EH (cell line): ENCODE measurements around the gene DNAH11.
"Not testable (repeated sequence)": the region's sequence is repeated elsewhere in the genome, so short reads cannot be mapped to it uniquely, and the experiment has no call there.

ENCODE experiments used
- DNase-seq: peaks from one replicate; pipeline ENCODE4 v3.0.0-alpha.2; 2015; ENCODE audit warnings: low read depth

Gene DNAH11, protein sequence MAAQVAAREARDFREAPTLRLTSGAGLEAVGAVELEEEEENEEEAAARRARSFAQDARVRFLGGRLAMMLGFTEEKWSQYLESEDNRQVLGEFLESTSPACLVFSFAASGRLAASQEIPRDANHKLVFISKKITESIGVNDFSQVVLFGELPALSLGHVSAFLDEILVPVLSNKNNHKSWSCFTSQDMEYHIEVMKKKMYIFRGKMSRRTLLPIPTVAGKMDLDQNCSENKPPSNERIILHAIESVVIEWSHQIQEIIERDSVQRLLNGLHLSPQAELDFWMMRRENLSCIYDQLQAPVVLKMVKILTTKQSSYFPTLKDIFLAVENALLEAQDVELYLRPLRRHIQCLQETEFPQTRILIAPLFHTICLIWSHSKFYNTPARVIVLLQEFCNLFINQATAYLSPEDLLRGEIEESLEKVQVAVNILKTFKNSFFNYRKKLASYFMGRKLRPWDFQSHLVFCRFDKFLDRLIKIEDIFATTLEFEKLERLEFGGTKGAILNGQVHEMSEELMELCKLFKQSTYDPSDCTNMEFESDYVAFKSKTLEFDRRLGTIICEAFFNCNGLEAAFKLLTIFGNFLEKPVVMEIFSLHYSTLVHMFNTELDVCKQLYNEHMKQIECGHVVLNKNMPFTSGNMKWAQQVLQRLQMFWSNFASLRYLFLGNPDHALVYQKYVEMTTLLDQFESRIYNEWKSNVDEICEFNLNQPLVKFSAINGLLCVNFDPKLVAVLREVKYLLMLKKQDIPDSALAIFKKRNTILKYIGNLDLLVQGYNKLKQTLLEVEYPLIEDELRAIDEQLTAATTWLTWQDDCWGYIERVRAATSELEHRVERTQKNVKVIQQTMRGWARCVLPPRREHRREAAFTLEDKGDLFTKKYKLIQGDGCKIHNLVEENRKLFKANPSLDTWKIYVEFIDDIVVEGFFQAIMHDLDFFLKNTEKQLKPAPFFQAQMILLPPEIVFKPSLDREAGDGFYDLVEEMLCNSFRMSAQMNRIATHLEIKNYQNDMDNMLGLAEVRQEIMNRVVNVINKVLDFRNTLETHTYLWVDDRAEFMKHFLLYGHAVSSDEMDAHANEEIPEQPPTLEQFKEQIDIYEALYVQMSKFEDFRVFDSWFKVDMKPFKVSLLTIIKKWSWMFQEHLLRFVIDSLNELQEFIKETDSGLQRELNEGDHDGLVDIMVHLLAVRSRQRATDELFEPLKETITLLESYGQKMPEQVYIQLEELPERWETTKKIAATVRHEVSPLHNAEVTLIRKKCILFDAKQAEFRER (N-terminal part only)

DNA sequence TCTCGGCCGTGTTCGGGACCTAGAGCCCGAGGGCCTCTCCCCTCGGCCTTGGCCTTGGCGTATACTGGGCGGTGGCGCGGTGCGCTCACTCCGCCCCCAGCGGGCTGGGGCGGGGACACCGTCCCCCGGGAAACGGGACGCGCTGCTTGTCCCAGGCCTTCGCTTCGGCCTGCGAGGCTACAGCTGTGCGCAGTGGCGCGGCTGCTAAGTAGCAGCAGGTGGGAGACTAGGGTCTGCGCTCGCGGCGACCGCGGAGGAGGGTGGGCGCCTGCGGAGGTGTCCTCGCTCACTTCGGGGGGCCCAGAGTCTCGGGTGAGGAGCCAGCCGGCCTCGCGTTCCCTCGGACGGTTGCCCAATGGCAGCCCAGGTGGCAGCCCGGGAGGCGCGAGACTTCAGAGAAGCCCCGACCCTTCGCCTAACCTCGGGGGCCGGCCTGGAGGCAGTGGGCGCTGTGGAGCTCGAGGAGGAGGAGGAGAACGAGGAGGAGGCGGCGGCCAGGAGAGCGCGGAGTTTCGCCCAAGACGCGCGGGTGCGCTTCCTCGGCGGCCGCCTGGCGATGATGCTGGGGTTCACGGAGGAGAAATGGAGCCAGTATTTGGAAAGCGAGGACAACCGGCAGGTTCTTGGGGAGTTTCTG, at the start of gene DNAH11:
TSS of gene DNAH11 (plus strand) at position 149 of the 637 bp plus-strand sequence. CDS start at position 356, 207 bp downstream.
- DNase-seq, result peak; percentile 54

DNA sequence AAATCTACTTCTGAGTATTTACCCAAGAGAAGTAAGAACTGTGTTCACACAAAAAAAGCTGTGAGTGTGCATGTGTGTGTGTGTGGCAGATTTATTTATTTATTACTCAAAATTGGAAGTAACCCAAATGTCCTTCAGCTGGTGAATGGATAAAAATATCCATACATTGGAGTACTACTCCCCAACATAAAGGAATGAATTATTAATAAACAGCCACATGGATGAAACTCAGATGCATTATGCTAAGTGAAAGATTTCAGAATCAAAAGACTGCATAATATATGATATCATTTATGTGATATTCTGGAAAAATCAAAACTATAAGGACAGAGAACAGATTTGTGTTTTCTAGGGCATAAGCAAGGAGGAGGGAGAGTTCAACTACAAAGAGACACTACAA, 47.1 kb upstream of the DNAH11 start:
- DNase-seq, result no peak

DNA sequence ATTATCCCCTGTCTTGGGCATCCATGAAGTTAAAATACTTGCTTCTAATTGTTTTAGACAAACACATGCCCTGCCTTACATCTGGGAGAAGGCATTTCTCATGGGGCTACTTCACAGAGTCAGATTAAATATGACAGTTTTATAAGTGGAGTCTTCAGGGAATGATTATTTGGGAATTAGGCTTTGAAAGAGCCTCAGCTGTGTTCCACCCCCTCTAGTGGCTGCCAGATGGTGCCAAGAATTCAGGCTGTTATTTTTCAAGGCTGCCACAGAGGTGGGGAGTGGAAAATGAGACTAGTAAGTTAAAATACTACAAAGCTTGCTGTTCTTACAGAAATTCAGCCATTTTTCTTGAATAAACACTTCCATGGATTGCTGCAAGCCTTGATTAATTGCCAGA, 45.8 kb upstream of the DNAH11 start:
- peak; percentile 35 for DNase-seq

DNA sequence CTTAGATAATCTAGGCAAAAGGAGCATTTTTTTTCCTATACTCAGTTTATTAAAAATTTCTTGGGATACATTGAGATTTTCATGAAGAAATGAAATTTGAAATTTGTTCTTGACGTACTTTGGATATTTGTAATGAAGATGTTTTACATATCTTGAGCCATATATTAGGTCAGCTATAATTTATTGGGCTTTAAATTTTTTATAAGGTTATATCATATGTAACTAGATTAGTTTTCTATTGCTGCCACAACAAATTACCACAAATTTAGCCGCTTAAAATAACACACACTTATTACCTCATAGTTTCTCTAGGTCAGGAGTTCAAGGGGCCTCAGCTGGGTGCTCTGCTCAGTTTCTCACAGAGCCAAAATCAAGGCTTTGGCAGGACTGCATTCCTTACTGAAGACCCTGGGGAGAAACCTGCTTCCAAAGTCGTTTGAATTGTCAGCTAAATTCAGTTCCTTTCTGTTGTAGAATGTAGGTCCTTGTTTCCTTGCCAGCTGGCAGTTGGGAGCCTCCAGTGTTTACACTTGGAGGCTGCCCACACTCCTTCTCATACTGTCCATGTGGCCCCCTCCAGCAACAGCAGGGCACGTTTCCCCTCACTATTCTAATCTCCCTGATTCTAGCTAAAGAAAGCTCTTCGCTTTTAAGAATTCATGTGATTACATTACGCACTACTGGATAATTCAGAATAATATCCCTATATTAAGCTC, 42.6 kb upstream of the DNAH11 start:
- DNase-seq, result no peak

DNA sequence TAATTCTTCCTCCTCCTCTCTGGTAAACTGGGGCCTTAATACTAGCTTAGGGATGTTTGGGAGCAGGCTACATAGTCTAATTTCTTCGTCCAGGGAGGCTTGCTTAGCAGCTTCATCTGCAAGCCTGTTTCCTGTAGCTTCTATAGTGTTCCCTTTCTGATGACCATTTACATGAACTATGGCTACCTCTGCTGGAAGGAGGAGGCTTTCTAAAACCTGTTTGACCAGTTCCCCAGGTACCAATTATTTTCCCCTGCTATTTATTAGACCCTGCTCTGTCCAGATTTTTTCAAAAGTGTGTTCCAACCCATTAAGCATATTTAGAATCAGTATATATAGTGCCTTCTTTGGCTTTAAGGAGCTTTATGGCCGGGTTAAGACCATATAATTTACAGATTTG, 38.8 kb upstream of the DNAH11 start:
- no peak for DNase-seq

DNA sequence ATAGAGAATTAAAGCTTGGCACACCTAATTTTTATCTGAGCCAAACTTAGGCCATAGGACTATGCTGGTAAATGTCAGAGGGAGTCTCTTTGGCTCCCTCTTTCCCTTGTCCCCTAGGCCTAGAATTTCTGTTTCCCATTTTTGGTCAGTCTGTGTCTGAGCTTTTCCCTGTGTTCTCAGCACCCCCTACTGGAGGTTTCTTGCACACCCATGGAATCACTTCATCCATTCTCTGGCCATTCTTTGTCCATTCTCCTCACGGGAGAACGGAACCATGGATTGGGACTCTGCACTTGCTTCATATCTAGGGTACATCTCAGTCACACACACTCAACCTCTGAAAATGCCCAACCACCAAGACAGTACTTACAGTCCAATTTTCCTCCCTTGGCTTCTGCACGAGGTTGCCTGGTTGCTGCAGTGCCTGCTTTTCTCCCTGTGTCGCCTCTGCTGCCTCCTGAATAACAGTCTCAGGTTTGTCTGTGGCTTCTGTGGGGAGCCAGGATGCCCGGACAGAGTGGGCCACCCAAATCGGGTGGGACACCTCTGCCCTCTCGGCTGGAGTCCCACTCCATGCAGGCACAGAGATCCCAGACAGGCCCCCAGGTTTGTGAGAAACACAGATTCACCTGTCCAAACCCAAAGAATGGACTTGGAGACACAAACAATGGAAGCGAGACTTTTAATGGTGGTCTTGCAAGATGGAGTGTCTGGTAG, 35.1 kb upstream of the DNAH11 start:
- DNase-seq, result peak; percentile 57

DNA sequence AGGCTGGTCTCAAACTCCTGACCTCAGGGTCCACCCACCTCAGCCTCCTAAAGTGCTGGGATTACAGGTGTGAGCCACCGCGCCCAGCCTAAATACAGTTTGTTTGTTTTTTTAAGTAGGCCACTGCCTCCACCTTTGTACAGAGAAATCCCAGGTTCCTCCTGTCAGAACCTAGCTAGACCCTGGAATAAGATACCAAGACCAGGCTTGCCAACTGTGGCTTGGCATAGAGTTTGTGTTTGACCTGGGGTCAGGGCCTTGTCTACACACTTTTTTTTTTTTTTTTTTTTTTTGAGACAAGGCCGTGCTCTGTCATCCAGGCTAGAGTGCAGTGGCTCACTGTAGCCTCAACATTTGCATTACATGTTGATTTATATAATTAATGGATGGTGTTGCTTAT, 34.3 kb upstream of the DNAH11 start:
- no peak for DNase-seq

DNA sequence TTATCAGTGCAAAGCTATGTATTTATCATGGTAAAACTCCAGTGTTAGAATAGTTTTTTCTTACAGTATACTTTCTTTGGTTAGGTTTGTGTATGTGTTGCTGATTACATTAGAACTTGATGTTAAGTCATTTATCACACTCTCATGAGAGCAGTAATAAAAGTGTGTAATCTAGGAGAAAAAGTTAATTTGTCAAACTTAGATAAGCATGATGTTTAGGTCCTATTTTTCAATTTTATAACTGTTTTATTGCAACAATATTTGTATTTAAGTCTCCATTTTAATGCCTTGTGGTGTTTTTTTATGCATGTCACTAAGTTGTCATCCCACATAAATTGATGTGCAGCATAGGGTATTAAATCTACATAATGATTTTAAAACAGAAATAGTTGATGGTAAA, 28.8 kb upstream of the DNAH11 start:
- no peak for DNase-seq

DNA sequence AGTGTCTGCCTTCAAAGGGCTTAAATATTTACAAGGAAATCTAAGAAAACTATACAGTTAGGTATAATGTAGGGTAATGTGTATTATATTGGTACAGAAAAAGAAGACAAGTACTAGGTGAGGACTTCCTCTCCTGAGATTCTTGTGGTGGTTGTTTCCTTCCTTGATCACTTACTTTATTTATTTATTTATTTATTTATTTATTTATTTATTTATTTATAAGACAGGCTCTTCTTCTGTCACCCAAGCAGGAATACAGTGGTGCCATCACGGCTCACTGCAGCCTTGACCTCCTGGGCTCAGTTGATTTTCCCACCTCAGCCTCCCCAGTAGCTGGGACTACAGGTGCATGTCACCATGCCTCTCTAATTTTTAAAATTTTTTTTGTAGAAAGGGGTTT, 18.2 kb upstream of the DNAH11 start:
- no peak for DNase-seq

DNA sequence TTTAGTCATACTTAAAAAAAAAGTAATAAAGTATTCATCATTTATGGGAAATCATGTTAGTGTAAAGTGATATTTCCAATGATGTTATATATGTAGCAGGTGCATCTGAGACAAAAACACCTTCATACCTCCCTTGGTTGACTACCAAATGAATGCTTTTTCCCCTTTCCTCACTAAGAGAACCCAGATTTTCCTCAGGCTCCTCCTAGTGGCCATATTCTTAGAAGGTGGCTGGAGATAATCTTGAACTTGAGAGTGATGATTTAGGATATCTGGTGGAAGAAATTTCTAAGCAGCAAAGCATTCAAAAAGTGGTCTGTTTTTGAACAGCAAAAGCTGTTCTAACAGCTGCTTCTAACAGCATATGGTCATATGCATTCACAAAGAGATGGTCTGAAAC, 16.8 kb upstream of the DNAH11 start:
- DNase-seq, result peak; percentile 17

DNA sequence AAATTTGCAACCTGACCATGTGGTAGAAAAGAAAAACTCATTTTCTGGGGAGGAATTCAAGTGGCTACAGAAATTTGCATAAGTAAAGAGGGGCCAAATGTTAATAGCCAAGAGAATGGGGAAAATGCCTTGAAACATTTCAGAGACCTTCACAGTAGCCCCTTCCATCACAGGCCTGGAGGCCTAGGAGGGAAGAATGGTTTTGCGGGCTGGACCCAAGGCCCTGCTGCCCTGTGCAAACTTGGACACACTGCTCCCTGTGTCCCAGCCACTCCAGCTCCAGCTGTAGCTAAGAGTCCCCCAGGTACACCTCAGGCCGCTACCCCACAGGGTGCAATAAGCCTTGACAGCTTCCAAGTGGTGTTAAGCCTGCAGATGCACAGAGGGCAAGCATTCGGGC, 16.4 kb upstream of the DNAH11 start:
- no peak for DNase-seq

DNA sequence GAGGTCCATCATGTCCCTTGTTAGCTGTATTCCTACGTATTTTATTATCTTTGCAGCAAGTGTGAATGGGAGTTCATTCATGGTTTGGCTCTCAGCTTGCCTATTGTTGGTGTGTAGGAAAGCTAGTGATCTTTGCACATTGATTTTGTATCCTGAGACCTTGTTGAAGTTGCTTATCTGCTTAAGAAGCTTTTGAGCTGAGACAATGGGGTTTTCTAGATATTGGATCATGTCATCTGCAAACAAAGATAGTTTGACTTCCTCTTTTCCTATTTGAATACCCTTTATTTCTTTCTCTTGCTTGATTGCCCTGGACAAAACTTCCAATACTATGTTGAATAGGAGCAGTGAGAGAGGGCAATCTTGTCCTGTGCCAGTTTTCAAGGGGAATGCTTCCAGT, 10.4 kb upstream of the DNAH11 start:
- DNase-seq, result not testable (repeated sequence)

DNA sequence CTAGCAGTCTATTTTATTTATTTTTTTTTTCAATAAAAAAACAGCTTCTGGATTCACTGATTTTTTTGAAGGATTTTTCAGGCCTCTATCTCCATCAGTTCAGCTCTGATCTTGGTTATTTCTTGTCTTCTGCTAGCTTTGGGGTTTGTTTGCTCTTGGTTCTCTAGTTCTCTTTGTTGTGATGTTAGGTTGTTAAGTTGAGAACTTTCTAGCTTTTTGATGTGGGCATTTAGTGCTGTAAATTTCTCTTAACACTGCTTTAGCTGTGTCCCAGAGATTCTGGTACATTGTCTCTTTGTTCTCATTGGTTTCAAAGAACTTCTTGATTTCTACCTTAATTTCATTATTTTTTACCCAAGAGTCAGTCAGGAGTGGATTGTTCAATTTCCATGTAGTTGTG, 9.2 kb upstream of the DNAH11 start:
- DNase-seq, result not testable (repeated sequence)

DNA sequence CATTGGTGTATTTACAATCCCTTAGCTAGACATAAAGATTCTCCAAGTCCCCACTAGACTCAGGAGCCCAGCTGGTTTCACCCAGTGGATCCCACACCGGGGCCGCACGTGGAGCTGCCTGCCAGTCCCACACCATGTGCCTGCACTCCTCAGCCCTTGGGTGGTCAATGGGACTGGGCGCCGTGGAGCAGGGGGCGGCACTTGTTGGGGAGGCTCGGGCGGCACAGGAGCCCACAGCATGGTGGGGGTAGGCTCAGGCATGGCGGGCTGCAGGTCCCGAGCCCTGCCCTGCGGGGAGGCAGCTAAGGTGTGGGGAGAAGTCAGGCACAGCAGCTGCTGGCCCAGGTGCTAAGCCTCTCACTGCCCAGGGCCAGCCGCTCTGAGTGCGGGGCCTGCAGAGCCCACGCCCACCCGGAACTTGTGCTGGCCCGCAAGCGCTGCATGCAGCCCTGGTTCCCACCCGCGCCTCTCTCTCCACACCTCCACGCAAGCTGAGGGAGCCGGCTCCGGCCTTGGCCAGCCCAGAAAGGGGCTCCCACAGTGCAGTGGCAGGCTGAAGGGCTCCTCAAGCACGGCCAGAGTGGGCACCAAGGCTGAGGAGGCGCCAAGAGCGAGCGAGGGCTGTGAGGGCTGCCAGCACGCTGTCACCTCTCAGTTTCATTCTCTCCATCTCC, 6.3 kb upstream of the DNAH11 start:
- not testable (repeated sequence) for DNase-seq

DNA sequence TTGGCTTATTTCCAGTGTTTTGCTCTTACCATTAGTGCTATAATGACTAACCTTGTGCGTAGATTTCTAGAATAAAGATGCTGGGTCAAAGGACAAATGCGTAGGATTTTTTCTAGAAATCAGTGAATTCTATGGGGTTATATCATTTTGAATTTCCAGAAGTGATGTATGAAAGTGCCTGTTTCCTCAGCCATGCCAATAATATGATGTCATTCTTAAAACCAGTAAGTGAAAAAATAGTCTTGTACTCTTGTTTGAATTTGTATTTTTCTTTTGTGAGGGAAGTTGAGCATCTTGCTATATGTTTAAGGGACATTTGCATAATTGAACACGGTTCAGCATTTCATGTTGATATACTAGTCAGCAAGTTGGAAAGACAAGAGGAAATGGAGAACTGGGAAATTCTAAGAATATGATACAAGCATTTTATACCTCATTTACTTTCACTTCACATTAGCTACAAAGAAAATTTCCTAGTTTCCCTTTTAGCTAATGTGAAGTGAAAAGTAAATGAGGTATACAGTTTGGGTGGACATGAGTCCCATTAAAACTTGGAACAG, 3.8 kb upstream of the DNAH11 start:
- no peak for DNase-seq

DNA sequence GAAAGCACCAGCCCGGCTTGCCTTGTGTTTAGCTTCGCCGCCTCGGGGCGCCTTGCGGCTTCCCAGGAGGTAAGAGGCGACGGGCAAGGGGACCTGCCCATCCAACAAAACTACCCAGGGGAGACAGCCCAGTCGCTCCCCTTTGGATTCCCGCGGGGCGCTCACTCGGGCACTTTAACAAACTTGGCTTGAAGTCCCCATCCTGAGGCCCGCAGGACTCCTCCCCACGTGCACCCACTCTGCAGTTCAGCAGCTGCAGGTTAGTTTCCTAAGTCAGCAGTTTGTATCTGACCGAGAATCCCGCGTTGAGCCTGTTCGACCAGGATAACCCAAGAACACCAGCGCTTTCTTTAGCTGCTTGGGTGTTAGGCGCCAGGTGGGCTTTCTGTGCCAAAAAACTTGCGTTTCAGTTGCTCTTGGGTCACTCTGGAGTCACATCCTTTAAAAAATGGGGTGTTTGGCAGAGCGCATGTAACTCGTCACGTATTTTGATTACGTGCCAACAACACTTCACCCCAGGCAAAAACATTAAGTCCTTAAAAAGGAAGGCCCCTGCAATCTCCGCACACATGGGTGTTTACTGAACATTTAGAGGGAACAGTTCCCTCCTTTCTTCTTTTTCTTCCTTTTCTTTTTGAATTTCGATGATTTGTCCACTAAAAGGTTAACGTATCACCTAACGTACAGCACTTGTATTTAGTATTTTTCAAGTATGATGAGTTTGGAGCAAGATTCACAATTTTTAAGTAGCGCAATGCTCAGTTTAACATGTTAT, 876 bp downstream of the DNAH11 start:
- peak; percentile 45 for DNase-seq

DNA sequence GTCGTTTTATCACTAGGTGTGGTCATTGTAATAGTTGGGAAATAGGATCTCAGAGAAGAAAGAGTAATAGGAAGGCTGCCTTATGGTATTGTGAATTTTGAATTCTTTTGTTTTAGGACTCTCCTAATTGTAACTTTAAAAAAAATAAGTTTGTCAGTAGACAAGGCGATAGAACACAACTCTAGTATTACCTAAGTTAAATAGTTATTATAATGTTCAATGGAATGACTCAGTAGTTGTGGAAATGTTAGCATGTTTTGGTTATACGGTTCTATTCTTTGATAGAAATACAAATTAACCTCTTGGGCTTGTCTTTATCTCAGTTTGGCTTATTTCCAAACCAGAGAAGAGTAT, 1.4 kb downstream of the DNAH11 start:
- DNase-seq, result no peak

DNA sequence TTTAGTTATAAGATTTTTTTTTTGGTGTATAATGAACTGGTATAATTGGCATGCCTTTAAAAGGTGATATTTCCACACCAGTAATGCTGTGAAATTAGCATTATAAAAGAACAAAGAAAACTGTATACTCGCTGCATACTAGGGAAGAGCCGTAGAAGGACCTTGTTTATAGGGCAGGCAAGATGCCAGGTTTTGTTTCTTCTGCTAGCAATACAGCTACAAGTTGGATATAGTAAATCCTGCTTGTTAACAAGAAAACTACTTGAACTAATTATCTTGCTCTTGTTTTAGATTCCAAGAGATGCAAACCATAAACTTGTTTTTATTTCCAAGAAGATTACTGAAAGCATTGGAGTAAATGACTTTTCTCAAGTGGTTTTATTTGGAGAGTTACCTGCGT, 1.9 kb downstream of the DNAH11 start:
- DNase-seq, result peak; percentile 9

DNA sequence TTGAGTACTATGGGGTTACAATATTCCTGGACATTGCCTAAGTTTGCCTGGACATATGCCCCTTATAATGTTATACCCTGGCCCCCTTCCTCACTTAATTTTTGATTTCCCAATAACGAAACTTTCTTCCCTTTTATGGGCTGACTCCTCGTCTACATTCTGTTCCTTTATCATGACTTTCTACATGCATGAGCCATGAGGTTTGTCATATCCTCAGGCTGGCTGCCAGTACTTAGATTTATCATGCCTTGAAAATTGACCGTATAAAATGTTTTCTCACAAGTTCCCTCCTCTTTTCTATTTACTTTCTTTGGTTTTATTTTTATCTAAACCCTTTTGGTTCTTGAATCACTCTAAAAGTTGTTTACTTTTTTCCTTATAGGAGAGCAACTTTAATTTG, 4.7 kb downstream of the DNAH11 start:
- DNase-seq, result peak; percentile 14
